Right lobe of liver (tissue), 4 donors: ENCODE data around the gene SULT2B1.

Source experiments
- CTCF ChIP-seq, 4 donors: fragments of 200-600 bp in 3 of 4; fragments of 450-650 bp in 1 of 4; IDR thresholded peaks; one replicate each; pipeline versions ENCODE4 v1.5.1 to v1.8.0; 2016 to 2022; ENCODE audit warnings: antibody characterized with exemption in 4 of 4, mild to moderate bottlenecking in 2 of 4
- POLR2A ChIP-seq: fragments of 450-650 bp; IDR thresholded peaks from one replicate; pipeline ENCODE4 v1.6.1; 2017; ENCODE audit warnings: antibody characterized with exemption, mild to moderate bottlenecking
- donor health status: DM: no; HTN: no; CAD: no.
- donor health status: DM: no; HTN: no; CAD: no.
- donor health status: DM: no; HTN: yes; CAD: no.

DNA sequence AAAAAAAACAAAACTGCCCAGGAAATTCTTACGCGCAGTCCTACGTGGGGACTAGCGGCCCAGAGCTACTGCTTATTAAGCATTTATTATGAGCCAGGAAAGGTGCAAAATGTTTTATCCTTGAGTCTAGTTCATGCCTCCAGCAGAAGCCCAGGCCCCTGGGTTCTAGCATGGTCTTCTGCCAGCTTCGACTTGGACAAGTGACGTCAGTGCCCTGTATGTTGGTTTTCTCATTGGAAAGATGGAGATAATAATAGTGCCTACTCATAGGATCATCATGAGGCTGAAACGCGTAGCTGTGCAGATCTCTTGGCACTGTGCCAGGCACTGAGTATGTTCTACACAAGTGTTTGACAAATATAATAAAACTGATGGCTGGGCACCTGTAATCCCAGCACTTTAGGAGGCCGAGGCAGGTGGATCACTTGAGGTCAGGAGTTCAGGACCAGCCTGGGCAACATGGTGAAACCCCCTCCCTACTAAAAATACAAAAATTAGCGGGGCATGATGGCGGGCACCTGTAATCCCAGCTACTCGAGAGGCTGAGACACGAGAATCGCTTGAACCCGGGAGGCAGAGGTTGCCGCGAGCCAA, 12.4 kb upstream of the SULT2B1 start:
- no peak for TF ChIP-seq CTCF (IDR thresholded peaks at IDR 0.05)
- no peak for TF ChIP-seq POLR2A
